CMK (cell line): ENCODE results near the gene IL3.

ENCODE experiments used
- DNase-seq: peaks from one replicate; pipeline ENCODE4 v3.0.0-alpha.2; 2010; ENCODE audit warnings: low read depth

Gene IL3

GRCh38 chr5:132073231-132074013 is 13.0 kb downstream of the IL3 start, which contains the start of gene CSF2:
TSS of gene CSF2 (plus strand) at chr5:132073789. CDS start at chr5:132073824, 35 bp downstream.
- DNase-seq, result no peak

GRCh38 chr5:132074091-132074771 is 13.8 kb downstream of the IL3 start:
- DNase-seq, result no peak

- no peak for DNase-seq
Observed at GRCh38 chr5:132074772-132075718, 14.6 kb downstream of the IL3 start.

DNA sequence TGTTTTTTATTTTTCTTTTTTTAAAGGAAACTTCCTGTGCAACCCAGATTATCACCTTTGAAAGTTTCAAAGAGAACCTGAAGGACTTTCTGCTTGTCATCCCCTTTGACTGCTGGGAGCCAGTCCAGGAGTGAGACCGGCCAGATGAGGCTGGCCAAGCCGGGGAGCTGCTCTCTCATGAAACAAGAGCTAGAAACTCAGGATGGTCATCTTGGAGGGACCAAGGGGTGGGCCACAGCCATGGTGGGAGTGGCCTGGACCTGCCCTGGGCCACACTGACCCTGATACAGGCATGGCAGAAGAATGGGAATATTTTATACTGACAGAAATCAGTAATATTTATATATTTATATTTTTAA is 15.2 kb downstream of the IL3 start:
- DNase-seq, result no peak

- no peak for DNase-seq
Observed at GRCh38 chr5:132076202-132076830, 15.9 kb downstream of the IL3 start.

DNA sequence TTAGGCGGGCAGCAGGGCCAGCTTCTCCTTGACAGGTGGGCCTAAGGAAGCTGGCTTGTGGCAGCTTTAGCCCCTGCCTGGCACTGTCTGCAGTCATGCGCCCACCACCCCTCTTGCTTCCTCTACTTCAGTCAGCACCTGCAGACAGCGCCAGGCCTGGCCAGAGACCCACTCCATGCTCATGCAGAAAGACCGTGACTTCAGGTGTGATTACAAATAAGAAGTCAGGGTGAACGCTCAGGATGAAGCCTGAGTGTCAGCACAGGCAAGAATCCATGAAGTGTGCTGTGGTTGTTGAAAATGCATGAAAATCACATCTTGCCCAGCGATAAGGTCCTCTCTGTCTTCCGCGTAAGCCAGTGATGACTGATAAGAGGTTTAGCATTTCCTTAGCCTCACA is 16.5 kb downstream of the IL3 start:
- no peak for DNase-seq

- no peak for DNase-seq
Observed at GRCh38 chr5:132079081-132079480, 18.6 kb downstream of the IL3 start.

- no peak for DNase-seq
Observed at GRCh38 chr5:132079619-132080018, 19.2 kb downstream of the IL3 start.

DNA sequence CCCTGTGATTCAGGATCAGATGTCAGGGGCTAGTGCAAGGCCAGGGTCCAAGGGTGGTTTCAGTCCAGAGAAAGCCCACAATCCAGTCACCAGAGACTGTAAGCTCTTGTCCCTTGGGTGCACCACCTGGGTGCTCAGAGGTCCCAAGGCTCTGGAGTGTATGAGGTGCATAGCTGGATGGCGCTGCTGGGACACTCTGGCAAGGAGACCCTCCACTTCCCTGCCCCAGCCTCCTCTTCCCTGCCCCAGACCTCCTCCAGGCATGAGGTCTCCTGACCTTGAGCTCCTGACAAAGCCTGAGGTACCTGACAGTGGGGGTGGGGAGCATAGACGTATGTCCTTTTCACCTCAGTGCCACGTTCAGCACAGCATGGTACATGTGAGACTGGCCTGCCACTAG is 20.1 kb downstream of the IL3 start:
- no peak for DNase-seq

DNA sequence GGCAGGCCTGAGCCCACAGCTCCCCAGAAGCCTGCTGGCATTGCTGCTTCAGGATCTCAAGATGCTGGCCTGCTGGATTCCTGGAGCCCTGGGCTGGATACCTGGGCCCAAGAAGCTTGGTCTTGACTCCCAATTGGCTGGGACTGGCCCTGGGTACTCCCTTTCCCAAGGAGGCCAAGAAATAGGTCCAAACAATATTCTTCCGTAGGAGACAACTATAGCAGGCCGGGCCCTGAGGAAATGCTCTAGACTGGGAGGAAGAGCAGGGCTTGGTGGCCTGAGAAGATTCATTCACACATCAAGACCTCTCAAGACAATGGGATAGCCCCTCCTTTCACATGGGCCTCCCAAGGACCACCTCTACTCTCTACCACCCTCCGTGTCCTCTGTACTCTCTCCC is 21.0 kb downstream of the IL3 start:
- DNase-seq, result no peak

GRCh38 chr5:132082329-132083023 is 22.0 kb downstream of the IL3 start:
- DNase-seq, result no peak

DNA sequence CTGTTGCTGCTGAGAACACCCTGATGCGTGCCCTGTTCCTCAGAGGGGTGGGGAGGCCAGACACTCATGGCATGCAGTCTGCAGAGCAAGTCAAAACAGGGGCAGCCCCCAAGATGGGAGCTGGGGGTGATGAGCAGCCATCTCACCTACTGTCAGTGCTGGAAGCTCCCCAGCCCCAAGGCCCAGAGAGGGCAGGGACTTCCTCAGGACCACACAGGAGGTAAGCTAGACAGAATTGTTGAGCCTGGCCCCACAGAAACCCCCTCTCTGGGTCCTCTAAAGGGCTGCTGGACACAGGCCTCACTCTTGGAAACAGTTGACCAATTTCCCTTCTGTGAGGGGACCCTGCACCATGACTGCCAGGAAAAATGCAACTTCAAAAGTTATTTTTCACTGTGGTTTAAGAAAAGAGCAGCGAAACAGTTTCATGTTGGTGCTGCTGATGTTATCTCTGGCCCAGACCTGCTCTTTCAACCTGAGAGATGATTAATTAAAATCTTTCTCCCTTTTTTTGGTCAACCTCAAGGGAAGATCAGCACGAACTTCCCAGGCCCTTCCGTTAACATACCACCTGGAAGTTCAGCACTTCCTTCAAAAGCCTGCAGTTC is 22.7 kb downstream of the IL3 start:
- DNase-seq, result no peak

DNA sequence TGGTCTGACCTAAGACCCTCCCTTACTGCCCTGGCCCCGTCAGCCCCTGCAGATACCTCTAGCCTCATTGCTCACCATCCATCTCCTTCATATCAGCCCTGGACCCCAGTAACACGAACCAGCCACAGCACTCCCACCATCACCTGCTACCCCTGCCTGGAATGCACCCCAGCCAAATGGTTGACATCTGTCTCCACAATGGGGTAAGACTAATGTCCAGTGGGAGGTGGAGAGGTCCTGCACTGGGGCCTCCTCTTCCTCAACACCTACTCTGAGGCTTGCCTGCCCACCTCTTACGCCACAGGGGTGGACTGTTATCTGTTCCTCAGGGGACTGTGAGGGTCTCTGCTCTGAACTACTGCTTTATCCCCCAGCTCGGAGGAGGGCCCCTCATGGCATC is 25.2 kb downstream of the IL3 start:
- no peak for DNase-seq

DNA sequence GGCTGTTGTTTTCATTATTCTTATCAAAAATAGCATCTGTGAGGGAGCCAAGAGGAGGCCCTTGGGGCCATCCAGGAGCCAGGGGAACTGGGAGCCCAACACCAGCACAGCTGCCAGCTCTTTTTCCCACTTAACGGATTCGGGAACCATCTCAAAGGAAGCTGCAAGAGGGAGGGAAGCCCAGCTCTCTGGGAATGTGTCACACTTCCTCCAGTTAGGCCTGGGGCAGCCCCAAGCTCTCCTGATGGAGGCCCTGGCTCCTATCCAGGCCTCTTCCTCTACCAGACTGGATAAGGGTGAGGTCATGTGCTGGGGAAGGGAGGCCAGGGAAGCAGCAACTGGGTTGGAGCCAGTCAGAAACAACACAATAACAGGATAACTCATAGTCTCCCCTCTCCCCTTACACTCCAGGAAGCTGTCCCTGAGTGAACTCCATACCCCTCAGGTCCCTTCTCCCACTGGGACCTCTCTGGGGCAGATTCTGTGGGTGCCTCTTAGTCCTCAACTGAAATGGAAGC is 25.9 kb downstream of the IL3 start:
- no peak for DNase-seq

- DNase-seq, result no peak
Observed at GRCh38 chr5:132087176-132087575, 26.7 kb downstream of the IL3 start.

DNA sequence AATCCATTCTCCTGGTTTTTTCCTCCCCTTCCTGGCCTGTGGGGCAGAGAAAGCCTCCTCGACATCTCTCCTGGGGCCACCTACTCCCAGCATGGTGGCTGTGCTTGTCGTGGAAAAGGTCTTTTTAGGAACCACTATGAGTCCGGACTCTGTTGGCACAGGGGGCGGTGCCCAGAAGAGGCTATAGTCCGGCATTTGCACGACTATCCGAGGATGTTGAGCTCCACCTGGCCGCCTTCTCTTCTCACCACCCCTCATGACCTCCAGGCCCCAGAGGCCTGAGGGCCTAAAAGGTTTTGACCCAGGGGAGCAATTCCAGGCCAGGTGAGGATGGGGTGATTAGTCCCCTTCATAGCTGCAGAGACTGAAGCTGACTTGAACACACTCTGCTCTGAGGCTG is 27.2 kb downstream of the IL3 start:
- DNase-seq, result no peak

GRCh38 chr5:132089363-132089762 is 28.9 kb downstream of the IL3 start:
- DNase-seq, result no peak

- no peak for DNase-seq
Observed at GRCh38 chr5:132090107-132090506, 29.7 kb downstream of the IL3 start.

DNA sequence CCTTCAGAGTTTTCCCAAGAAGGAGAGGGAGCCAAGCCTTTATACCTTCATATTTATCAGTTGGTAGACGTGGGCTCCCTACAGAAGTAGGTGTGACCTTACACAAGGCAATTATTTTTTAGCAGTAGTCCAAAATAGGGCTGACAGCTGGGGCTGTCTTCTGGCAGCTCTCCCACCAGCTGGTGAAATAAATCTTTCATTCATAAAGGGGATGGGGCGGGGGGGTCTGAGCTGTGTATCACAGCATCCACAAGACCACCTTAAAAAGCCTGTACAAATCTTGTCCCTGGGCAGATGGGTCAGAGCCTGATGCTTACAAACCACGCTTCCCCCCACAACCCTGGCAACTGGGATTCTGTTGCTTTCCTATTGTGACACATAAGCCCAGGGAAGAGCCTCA is 32.8 kb downstream of the IL3 start:
- DNase-seq, result no peak

- no peak for DNase-seq
Observed at GRCh38 chr5:132094393-132095076, 34.1 kb downstream of the IL3 start.
